Measurements from ENCODE around the gene NKG7. TPM values are rescaled to one million over a fixed set of nuclear protein-coding genes. Genes with fewer than 3 reads are reported as not detected.

The NKG7 gene
- total RNA-seq, 3 donors from 2014 or later = 2.1 TPM; not detected in 2

DNA sequence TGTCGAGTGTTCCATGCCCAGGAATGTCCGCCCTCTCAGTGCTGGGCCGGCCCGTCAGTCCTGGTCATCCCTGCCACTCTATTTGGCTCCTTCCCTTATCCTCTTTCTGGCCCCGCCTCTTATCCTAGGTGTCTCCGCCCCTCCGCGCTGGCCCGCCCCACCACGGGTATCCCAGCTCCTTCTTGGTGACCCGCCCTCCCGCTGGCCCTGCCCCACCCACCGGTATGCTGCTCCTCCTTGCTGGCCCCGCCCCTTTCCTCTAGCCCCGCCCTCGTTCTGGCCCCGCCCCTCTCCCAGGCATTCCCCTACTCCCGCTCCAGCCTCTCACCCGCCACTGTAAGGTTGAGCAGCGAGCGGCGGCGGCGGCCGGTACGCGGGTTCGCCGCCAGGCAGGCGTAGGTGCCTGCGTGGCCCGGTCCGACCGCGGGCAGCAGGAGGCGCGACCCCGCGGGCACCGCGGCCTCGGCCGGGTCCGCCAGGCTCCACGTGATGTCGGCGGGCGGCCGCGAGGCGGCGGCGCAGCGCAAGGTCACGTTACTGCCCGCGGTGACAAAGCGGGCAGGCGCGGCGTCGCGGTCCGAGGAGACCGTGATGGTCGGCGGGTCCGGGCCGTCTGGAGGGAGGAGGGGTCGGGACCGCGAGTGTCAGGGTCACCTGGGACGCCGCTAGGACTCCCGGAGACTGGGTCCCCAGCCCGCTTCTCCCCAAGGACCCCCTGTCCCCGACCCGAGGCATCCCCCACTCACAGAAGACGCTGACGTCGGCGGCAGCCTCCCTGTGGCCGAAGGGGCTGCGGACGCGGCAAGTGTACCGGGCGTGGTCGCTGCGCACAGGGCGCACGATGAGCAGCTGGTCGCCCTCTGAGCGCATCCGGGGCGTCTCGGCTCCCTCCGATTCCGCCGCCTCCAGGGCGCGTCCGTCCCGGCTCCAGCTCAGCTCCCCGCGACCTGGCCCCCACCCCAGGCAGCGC, 32.5 kb downstream of the NKG7 start:
- peak; percentile 97 to 99 for DNase-seq (ENCODE audit: low spot score in 2 of 2)
- H3K27ac ChIP-seq = peak overlapping the region; percentile 30 to 82
- intact Hi-C loops (cut with DNase I; ENCODE audit: low total_unique reads) = no loop called here

DNA sequence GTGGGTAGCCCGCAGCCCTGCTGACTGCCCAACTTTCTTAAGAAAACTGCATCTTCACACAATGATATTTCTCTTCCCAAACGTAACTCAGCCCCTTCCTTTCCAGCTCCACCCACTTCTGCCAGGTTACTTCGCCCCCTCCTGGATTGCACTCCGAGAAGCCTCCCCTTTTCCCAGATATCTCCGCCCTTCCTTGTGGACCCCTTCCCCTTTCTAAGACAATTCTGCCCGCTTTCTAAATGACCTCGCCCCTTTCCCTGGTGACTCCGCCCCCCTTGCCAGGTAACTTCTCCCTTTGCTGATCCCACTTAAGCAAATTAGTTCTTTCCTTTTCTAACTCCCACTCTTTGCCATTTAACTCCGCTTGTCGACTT, 33.2 kb downstream of the NKG7 start:
- peak overlapping the region; percentile 45 to 82 for H3K27ac ChIP-seq
- TF ChIP-seq, protein P1, sequence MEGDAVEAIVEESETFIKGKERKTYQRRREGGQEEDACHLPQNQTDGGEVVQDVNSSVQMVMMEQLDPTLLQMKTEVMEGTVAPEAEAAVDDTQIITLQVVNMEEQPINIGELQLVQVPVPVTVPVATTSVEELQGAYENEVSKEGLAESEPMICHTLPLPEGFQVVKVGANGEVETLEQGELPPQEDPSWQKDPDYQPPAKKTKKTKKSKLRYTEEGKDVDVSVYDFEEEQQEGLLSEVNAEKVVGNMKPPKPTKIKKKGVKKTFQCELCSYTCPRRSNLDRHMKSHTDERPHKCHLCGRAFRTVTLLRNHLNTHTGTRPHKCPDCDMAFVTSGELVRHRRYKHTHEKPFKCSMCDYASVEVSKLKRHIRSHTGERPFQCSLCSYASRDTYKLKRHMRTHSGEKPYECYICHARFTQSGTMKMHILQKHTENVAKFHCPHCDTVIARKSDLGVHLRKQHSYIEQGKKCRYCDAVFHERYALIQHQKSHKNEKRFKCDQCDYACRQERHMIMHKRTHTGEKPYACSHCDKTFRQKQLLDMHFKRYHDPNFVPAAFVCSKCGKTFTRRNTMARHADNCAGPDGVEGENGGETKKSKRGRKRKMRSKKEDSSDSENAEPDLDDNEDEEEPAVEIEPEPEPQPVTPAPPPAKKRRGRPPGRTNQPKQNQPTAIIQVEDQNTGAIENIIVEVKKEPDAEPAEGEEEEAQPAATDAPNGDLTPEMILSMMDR (IDR thresholded peaks at IDR 0.05) = no peak
- TF ChIP-seq POLR2A (IDR thresholded peaks at IDR 0.05) = no peak
- TF ChIP-seq POLR2AphosphoS5 (IDR thresholded peaks at IDR 0.05) = no peak
- intact Hi-C loops (cut with DNase I; ENCODE audit: low total_unique reads) = no loop called here

More for the DNA sequence above, 32.5 kb downstream of the NKG7 start:
- TF ChIP-seq POLR2AphosphoS5 (IDR thresholded peaks at IDR 0.05) (peak in 1 of 3 donors; percentile 42), POLR2A (IDR thresholded peaks at IDR 0.05) (no peak)
- TF ChIP-seq, protein P1 (IDR thresholded peaks at IDR 0.05) = peak in 2 of 3 donors; percentile 18 to 61
- H3K4me1 ChIP-seq = no peaks in the 10 kb centered on the region
- H3K9me3 ChIP-seq = no peaks in the 10 kb centered on the region
- H3K4me3 ChIP-seq = peak overlapping the region; percentile 49 to 80 (median 67)
- no peaks in the 10 kb centered on the region for H3K36me3 ChIP-seq
- no peaks in the 10 kb centered on the region for H3K27me3 ChIP-seq

DNA sequence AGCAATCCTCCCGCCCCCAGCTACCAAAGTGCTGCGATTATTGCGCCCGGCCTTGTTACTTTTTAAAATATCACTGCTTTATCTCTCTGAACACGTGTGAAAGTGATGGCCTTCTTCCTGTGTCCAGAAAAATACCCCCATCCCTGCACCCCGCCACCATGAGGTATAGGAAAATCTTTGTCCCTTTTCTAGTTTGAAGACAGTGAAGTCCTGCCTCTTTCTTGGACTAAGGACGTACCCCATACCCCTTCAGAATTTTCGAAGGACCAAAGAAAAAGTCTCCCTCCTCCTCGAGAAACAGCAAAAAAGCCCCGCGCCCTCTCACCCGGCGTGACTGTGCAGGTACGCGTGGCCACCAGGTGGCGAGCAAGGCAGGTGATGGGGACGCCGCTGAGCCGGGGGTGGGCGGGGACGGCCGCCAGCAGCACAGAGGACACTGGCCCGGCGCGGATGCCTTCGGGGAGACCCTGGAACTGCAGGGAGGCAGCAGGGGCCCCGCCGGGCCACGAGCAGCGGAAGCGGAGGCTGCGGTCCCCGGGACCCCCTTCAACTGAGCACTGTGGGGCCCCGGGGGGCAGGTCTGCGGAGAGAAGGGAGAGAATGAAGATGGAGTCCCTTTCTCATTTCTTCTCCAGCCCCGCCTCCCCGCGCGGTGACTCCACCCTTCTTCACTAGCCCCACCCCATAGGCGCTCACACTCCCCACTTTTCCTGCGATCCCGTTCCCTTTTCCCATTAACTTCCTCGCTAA, 33.7 kb downstream of the NKG7 start:
- intact Hi-C loops (cut with DNase I; ENCODE audit: low total_unique reads) = no loop called here
- no peaks in the 10 kb centered on the region for H3K9me3 ChIP-seq
- H3K4me1 ChIP-seq = no peaks in the 10 kb centered on the region
- no peaks in the 10 kb centered on the region for H3K36me3 ChIP-seq
- H3K27ac ChIP-seq = peak overlapping the region; percentile 45 to 82
- H3K27me3 ChIP-seq = no peaks in the 10 kb centered on the region
- DNase-seq (ENCODE audit: low spot score in 2 of 2) = peak; percentile 74 to 85
- peak overlapping the region; percentile 49 to 80 (median 67) for H3K4me3 ChIP-seq
- TF ChIP-seq POLR2AphosphoS5 (IDR thresholded peaks at IDR 0.05) = peak in 1 of 3 donors; percentile 7
- no peak for TF ChIP-seq POLR2A (IDR thresholded peaks at IDR 0.05)
- TF ChIP-seq, protein P1 (IDR thresholded peaks at IDR 0.05) = peak; percentile 82 to 89 (median 88)

More for the DNA sequence above, 33.2 kb downstream of the NKG7 start:
- DNase-seq (ENCODE audit: low spot score in 2 of 2) = peak in 1 of 2 donors; percentile 23
- Histone ChIP-seq H3K27me3 (no peaks in the 10 kb centered on the region), H3K4me1 (no peaks in the 10 kb centered on the region), H3K9me3 (no peaks in the 10 kb centered on the region), H3K36me3 (no peaks in the 10 kb centered on the region), H3K4me3 (peak overlapping the region; percentile 49 to 80 (median 67))

DNA sequence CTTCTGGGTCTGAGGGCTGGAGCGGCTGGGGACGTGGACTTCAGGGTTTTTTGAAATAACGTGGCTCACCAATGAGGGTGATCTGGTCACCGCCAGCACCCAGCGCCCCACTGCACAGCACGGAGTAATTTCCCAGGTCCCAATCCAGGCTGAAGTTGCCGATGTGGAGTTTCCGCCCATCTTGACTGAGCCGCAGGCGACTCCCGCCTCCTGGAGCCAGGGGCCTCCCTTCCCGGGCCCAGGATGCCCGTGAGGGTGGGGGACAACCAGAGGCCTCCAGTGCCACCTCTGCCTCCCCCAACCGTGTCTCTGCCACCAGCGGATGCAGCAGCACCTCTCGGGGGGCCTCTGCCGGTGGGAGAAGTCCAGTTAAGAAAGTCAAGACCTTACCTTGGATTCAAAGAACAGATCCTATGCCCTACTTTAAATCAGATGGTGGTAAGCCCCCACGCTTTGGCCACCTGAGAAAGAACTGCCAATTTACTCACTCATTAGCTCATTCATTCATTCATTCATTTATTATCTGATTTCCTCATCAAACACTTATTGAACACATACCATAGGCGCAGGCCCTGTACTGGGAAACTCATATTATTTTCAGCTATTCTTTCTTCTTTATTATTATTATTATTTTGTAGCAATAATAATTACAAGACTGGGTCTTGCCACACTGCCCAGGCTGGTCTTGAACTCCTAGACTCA, 34.4 kb downstream of the NKG7 start:
- H3K27me3 ChIP-seq = no peaks in the 10 kb centered on the region
- no peaks in the 10 kb centered on the region for H3K4me1 ChIP-seq
- H3K27ac ChIP-seq = no peak overlapping the region
- H3K9me3 ChIP-seq = no peaks in the 10 kb centered on the region
- H3K36me3 ChIP-seq = no peaks in the 10 kb centered on the region
- TF ChIP-seq, protein P1 (IDR thresholded peaks at IDR 0.05) = no peak
- TF ChIP-seq POLR2A (IDR thresholded peaks at IDR 0.05) (no peak), POLR2AphosphoS5 (IDR thresholded peaks at IDR 0.05) (no peak)
- no peak overlapping the region for H3K4me3 ChIP-seq
- intact Hi-C loops (cut with DNase I; ENCODE audit: low total_unique reads) = no loop called here
- no peak for DNase-seq (ENCODE audit: low spot score in 2 of 2)

Measured in breast epithelium (tissue), 4 donors.